HepG2 (cell line): ENCODE measurements around the gene XPR1. TPM values are rescaled to one million over a fixed set of nuclear protein-coding genes. Genes with fewer than 3 reads are reported as not detected.

ENCODE experiments used
- ATAC-seq: fragments of 200-7000 bp; cut with Tn5 transposase; 3 replicates; pipeline ENCODE4 v1.9.1; 2020; ENCODE audit warnings: mild to moderate bottlenecking, moderate library complexity
- BruUV-seq: library from RNA; stranded (reverse); fragments of 400-500 nt; replicated peaks from 2 replicates; lab custom pipeline; 2021; lab: Mats Ljungman, UMichigan
- CTCF ChIA-PET: fragments of 300-600 bp; formaldehyde crosslinking; extraction: SDS; loops from one replicate; lab custom pipeline; 2021; ENCODE audit warnings: low total read pairs, inconsistent platforms, low intra/inter-chr PET ratio; lab: Yijun Ruan, JAX
- POLR2A ChIA-PET: fragments of 350-600 bp; sonication (Branson Sonifier 250); formaldehyde crosslinking; loops from one replicate; lab custom pipeline; 2020; ENCODE audit warnings: antibody characterized with exemption, inconsistent platforms; lab: Yijun Ruan, JAX
- DNase-seq: peaks from one replicate; pipeline ENCODE4 v3.0.0-alpha.2; 2015; ENCODE audit warnings: low spot score
- FAIRE-seq: peaks from 3 replicates; lab custom pipeline; 2011; peaks lifted over from hg19 to GRCh38; lab: Jason Lieb, UNC
- H2AFZ ChIP-seq: one replicate; pipeline ENCODE4 v1.6.1; 2011; ENCODE audit warnings: low read length, inconsistent platforms
- H3K27ac ChIP-seq: fragments of 300-600 bp; 3 replicates; pipeline ENCODE4 v1.8.0; 2011; ENCODE audit warnings: mixed run types, mild to moderate bottlenecking, mixed read lengths, low read length, inconsistent platforms; ENCODE audit not compliant: insufficient read depth; ENCODE audit errors: extremely low read length
- H3K27me3 ChIP-seq, 2 experiments: fragments of 200-600 bp in 1 of 2; 2 replicates in 1 of 2; 3 replicates in 1 of 2; pipeline versions ENCODE4 v1.6.0 to v1.8.0; 2011; ENCODE audit warnings: low read length in 2 of 2, mild to moderate bottlenecking in 2 of 2, moderate library complexity in 2 of 2, inconsistent platforms in 1 of 2; ENCODE audit not compliant: insufficient read depth in 2 of 2, control insufficient read depth in 1 of 2
- H3K36me3 ChIP-seq, 2 experiments: fragments of 200-600 bp in 1 of 2; replicated peaks in 1 of 2; 2 replicates in 1 of 2; 3 replicates in 1 of 2; pipeline versions ENCODE4 v1.5.1 to v1.8.0; 2011; ENCODE audit warnings: low read length in 2 of 2, inconsistent platforms in 1 of 2; ENCODE audit not compliant: insufficient read depth in 2 of 2, control insufficient read depth in 1 of 2
- H3K4me1 ChIP-seq: 2 replicates; pipeline ENCODE4 v1.5.1; 2012; ENCODE audit warnings: low read length, inconsistent platforms; ENCODE audit not compliant: insufficient read depth
- H3K4me2 ChIP-seq: 2 replicates; pipeline ENCODE4 v1.6.0; 2011; ENCODE audit warnings: low read depth, low read length, inconsistent platforms
- H3K4me3 ChIP-seq, 3 experiments: fragments of 200-600 bp in 1 of 3; sonication (generic), shearing (Covaris generic) in 1 of 3; replicated peaks in 1 of 3; 2 replicates each; pipeline ENCODE4 v1.5.1; 2011 to 2016; ENCODE audit warnings: low read length in 3 of 3, inconsistent platforms in 2 of 3, low read depth in 2 of 3, mild to moderate bottlenecking in 2 of 3, control low read depth in 1 of 3, mixed read lengths in 1 of 3; ENCODE audit not compliant: insufficient read depth in 1 of 3
- H3K79me2 ChIP-seq: one replicate; pipeline ENCODE4 v1.6.1; 2011; ENCODE audit warnings: low read length, inconsistent platforms; ENCODE audit not compliant: insufficient read depth
- H3K9ac ChIP-seq: 2 replicates; pipeline ENCODE4 v1.6.0; 2011; ENCODE audit warnings: mild to moderate bottlenecking, low read depth, low read length, inconsistent platforms; ENCODE audit not compliant: insufficient read depth
- H3K9me3 ChIP-seq: 2 replicates; pipeline ENCODE4 v1.5.1; 2012; ENCODE audit warnings: mild to moderate bottlenecking, low read length
- H4K20me1 ChIP-seq: 2 replicates; pipeline ENCODE4 v1.6.0; 2011; ENCODE audit warnings: inconsistent platforms, mild to moderate bottlenecking, low read length, moderate library complexity; ENCODE audit not compliant: insufficient read depth
- IKZF1 ChIP-seq: fragments of 450-650 bp; IDR thresholded peaks from 2 replicates; pipeline ENCODE4 v1.7.1; 2016
- MIXL1 ChIP-seq: IDR thresholded peaks from 2 replicates; pipeline ENCODE4 v1.6.1; 2016
- RAD21 ChIP-seq: fragments of 450-650 bp; formaldehyde crosslinking; IDR thresholded peaks from 2 replicates; pipeline ENCODE4 v1.5.0; 2020; ENCODE audit warnings: mild to moderate bottlenecking
- SMC3 ChIP-seq: IDR thresholded peaks from 2 replicates; pipeline ENCODE4 v1.6.1; 2011; ENCODE audit warnings: low read length, improper control_type of control experiment
- STAG1 ChIP-seq: sonication (generic); formaldehyde crosslinking; IDR thresholded peaks from 2 replicates; pipeline ENCODE4 v1.4.0; 2020; ENCODE audit warnings: missing genetic modification reagents
- TAF15 ChIP-seq: fragments of 200-400 bp; formaldehyde crosslinking; IDR thresholded peaks from one replicate; pipeline ENCODE4 v1.6.1; 2018; ENCODE audit warnings: mild to moderate bottlenecking, low read depth, low read length; ENCODE audit not compliant: poor library complexity, severe bottlenecking
- TEAD3 ChIP-seq: optimal IDR thresholded peaks from 2 replicates; pipeline ENCODE3; 2016; ENCODE audit warnings: borderline replicate concordance
- ZNF367 ChIP-seq: sonication (generic); formaldehyde crosslinking; IDR thresholded peaks from 2 replicates; pipeline ENCODE4 v1.4.0; 2020; ENCODE audit warnings: missing genetic modification reagents, borderline replicate concordance
- ZNF615 ChIP-seq: sonication (generic); formaldehyde crosslinking; IDR thresholded peaks from 2 replicates; pipeline ENCODE4 v1.5.0; 2020; ENCODE audit warnings: mild to moderate bottlenecking, missing genetic modification reagents, borderline replicate concordance
- WGBS: methylation state at CpG from one replicate; pipeline ENCODE4 v1.1.6; 2017; ENCODE audit warnings: low lambda C conversion rate; 5-methylcytosine and 5-hydroxymethylcytosine counted together
- in situ Hi-C: cut with HindIII; loops from 2 replicates; pipeline ENCODE4 v1.10.0; 2017; ENCODE audit warnings: low pct_unique_long_range_greater_than_20kb; ENCODE audit not compliant: extremely low pct_ligation_motif_present
- intact Hi-C: fragments of 100-400 bp; cut with micrococcal nuclease; formaldehyde crosslinking; loops from one replicate; pipeline ENCODE4 v1.10.0; 2022; ENCODE audit not compliant: unreplicated experiment
- polyA plus RNA-seq, 8 experiments: library from polyadenylated mRNA; depleted of rRNA in 3 of 8; stranded (reverse) in 7 of 8; unstranded in 1 of 8; fragments of >200 nt; fragmentation: Illumina TruSeq in 4 of 8; extraction: Trizol in 4 of 8; gene quantifications; 2 replicates each; pipeline versions ENCODE4 v1.2.1 to v1.2.3, GENCODE V29; 2011 to 2016; ENCODE audit warnings: low read depth in 4 of 8, missing spikeins in 1 of 8, mixed read lengths in 1 of 8; ENCODE audit not compliant: insufficient read depth in 1 of 8
- total RNA-seq, 5 experiments: library from RNA; depleted of rRNA; stranded (reverse); fragments of >200 nt; fragmentation: Illumina TruSeq; extraction: Trizol; gene quantifications; 2 replicates each; pipeline ENCODE4 v1.2.3, GENCODE V29; 2016; ENCODE audit warnings: low read depth in 1 of 5
- TF ChIP-seq, protein P1 (sequence below): sonication (generic); formaldehyde crosslinking; IDR thresholded peaks from 2 replicates; pipeline ENCODE4 v1.5.0; 2020; ENCODE audit warnings: mild to moderate bottlenecking, missing genetic modification reagents, moderate library complexity

The XPR1 gene
- total and polyA plus RNA-seq, 2 of the 13 experiments (the other 11 are each of a cell fraction or from before 2014, with no cell fraction given), result 22.3 to 23.6 TPM

DNA sequence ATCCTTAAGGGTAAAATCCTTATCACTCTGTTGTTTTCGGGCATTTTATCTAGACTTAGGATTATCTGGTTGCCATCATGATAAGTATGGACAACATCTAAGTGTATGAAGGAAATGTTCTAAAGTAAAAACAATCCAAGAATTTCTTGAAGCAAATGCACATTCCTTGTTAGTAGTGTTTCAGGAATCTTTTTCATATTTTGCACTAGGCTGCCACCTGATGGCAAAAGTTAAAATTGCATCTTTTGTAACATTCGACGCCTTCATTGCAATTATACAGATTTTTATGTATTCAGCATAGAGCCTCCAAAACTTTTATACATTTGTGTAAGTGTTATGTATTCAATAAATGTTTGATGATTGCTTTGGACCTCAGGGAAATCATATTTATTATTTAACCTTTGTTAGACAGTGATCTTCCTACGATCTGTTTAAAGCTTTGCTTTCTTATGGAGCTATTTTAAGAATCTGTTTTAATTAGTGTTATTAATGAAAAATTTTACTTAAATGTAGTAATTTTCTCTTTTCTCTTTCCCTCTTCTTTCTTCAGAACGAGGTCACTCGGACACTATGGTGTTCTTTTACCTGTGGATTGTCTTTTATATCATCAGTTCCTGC lies 231.4 kb downstream of the XPR1 start:
- no peaks in the 10 kb centered on the region for H3K4me1 ChIP-seq
- no peaks in the 10 kb centered on the region for H4K20me1 ChIP-seq
- FAIRE-seq (peak; percentile 64), DNase-seq (peak; percentile 31)
- no peak overlapping the region for H3K9ac ChIP-seq
- CTCF ChIA-PET, result interaction anchor here (0.6 to 3.2 kb wide), 5 partner anchors 85 to 348 kb away, joined by 3 to 31 read pairs (median 6); no protein-coding TSS in a partner anchor
- intact Hi-C loops, result loop anchor here (5.0 kb wide), 4 partner anchors 86 to 346 kb away; partner anchors contain the start of gene XPR1
- no peaks in the 10 kb centered on the region for H3K27me3 ChIP-seq
- no peaks in the 10 kb centered on the region for H3K9me3 ChIP-seq
- H3K4me2 ChIP-seq, result no peak overlapping the region
- 32% methylated on average over 6 of the region's 6 CpGs for WGBS
- no peak overlapping the region for H3K4me3 ChIP-seq
- no peak overlapping the region for H3K27ac ChIP-seq
- TF ChIP-seq ZNF367 (CRISPR knock-in tag), result no peak
- TF ChIP-seq TAF15, result no peak
- TF ChIP-seq MIXL1 (CRISPR knock-in tag), result no peak
- TF ChIP-seq TEAD3 (CRISPR knock-in tag), result peak; percentile 23
- no peak for TF ChIP-seq ZNF615 (CRISPR knock-in tag)
- peak; percentile 80 for TF ChIP-seq SMC3
- no peak for TF ChIP-seq IKZF1
- peak; percentile 87 for TF ChIP-seq STAG1
- TF ChIP-seq, protein P1, sequence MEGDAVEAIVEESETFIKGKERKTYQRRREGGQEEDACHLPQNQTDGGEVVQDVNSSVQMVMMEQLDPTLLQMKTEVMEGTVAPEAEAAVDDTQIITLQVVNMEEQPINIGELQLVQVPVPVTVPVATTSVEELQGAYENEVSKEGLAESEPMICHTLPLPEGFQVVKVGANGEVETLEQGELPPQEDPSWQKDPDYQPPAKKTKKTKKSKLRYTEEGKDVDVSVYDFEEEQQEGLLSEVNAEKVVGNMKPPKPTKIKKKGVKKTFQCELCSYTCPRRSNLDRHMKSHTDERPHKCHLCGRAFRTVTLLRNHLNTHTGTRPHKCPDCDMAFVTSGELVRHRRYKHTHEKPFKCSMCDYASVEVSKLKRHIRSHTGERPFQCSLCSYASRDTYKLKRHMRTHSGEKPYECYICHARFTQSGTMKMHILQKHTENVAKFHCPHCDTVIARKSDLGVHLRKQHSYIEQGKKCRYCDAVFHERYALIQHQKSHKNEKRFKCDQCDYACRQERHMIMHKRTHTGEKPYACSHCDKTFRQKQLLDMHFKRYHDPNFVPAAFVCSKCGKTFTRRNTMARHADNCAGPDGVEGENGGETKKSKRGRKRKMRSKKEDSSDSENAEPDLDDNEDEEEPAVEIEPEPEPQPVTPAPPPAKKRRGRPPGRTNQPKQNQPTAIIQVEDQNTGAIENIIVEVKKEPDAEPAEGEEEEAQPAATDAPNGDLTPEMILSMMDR (CRISPR knock-in tag), result peak; percentile 76
- peak; percentile 73 for TF ChIP-seq RAD21 (CRISPR knock-in tag)
- TF ChIP-seq, all 625 proteins: peak for 5
- ATAC-seq, result no peak
- Histone ChIP-seq H3K36me3 (no peaks in the 10 kb centered on the region), H3K79me2 (no peaks in the 10 kb centered on the region), H2AFZ (no peak overlapping the region)
- in situ Hi-C loops, result loop anchor here (5.0 kb wide), 1 partner anchor 346 kb away; no protein-coding TSS in a partner anchor
- no TSS peak for BruUV-seq
- POLR2A ChIA-PET, result interaction anchor here (1.5 kb wide), 2 partner anchors 277 to 347 kb away, joined by 4 read pairs; no protein-coding TSS in a partner anchor
